Endothelial cell of umbilical vein (primary cell): ENCODE results near the gene LRP1B. TPM values are rescaled to one million over a fixed set of nuclear protein-coding genes. Genes with fewer than 3 reads are reported as not detected.

Experiments used
- BruUV-seq: library from RNA; stranded (reverse); fragments of 400-500 nt; replicated peaks from 2 replicates; lab custom pipeline; 2021; lab: Mats Ljungman, UMichigan
- CTCF ChIA-PET: fragments of 300-600, 350-600 bp; sonication (Branson Sonifier 250); formaldehyde crosslinking; loops from one replicate; lab custom pipeline; 2021; ENCODE audit warnings: antibody characterized with exemption, inconsistent platforms; lab: Charles Lee
- POLR2A ChIA-PET: fragments of 300-600, 350-600 bp; sonication (Branson Sonifier 250); formaldehyde crosslinking; loops from one replicate; lab custom pipeline; 2021; ENCODE audit warnings: antibody characterized with exemption, inconsistent platforms; lab: Charles Lee
- DNase-seq: peaks from one replicate; pipeline ENCODE4 v3.0.0-alpha.2; 2011; ENCODE audit warnings: low read depth, low spot score
- FAIRE-seq: peaks from 2 replicates; lab custom pipeline; 2011; peaks lifted over from hg19 to GRCh38; lab: Jason Lieb, UNC
- H2AFZ ChIP-seq: 2 replicates; pipeline ENCODE4 v1.6.0; 2012; ENCODE audit warnings: low read depth, low read length, control low read depth, inconsistent platforms
- H3K27ac ChIP-seq: 2 replicates; pipeline ENCODE4 v1.5.1; 2011; ENCODE audit warnings: low read depth, mild to moderate bottlenecking, control low read depth, low read length, moderate library complexity; ENCODE audit not compliant: insufficient read depth
- H3K27me3 ChIP-seq, 2 experiments: 2 replicates each; pipeline versions ENCODE4 v1.6.0 to v1.6.1; 2011; ENCODE audit warnings: low read length in 2 of 2, mixed read lengths in 1 of 2; ENCODE audit not compliant: control insufficient read depth in 2 of 2, insufficient read depth in 2 of 2
- H3K36me3 ChIP-seq, 2 experiments: 2 replicates in 1 of 2; 3 replicates in 1 of 2; pipeline ENCODE4 v1.5.1; 2011; ENCODE audit warnings: low read length in 2 of 2, mild to moderate bottlenecking in 1 of 2, moderate library complexity in 1 of 2; ENCODE audit not compliant: control insufficient read depth in 2 of 2, insufficient read depth in 2 of 2; ENCODE audit errors: extremely low read depth in 1 of 2
- H3K4me1 ChIP-seq: 3 replicates; pipeline ENCODE4 v1.5.1; 2011; ENCODE audit warnings: mild to moderate bottlenecking, low read length; ENCODE audit not compliant: control insufficient read depth, insufficient read depth; ENCODE audit errors: extremely low read depth
- H3K4me2 ChIP-seq: 2 replicates; pipeline ENCODE4 v1.6.1; 2011; ENCODE audit warnings: low read length, control low read depth, mixed read lengths; ENCODE audit not compliant: insufficient read depth
- H3K4me3 ChIP-seq, 3 experiments: fragments of 200-600 bp in 1 of 3; sonication (generic), shearing (Covaris generic) in 1 of 3; replicated peaks in 1 of 3; 2 replicates each; pipeline ENCODE4 v1.5.1; 2011 to 2016; ENCODE audit warnings: control low read depth in 3 of 3, low read length in 3 of 3, mild to moderate bottlenecking in 2 of 3, inconsistent platforms in 1 of 3, low read depth in 1 of 3, moderate library complexity in 1 of 3; ENCODE audit not compliant: insufficient read depth in 1 of 3
- H3K79me2 ChIP-seq: 2 replicates; pipeline ENCODE4 v1.6.0; 2012; ENCODE audit warnings: low read length, inconsistent platforms; ENCODE audit not compliant: control insufficient read depth, insufficient read depth
- H3K9ac ChIP-seq: replicated peaks from 2 replicates; pipeline ENCODE3; 2011; ENCODE audit warnings: low read length, control low read depth; ENCODE audit not compliant: insufficient read depth; ENCODE audit errors: extremely low read depth
- H3K9me1 ChIP-seq: replicated peaks from 3 replicates; pipeline ENCODE4 v1.6.0; 2011; ENCODE audit warnings: mild to moderate bottlenecking, low read length; ENCODE audit not compliant: control insufficient read depth, insufficient read depth; ENCODE audit errors: extremely low read depth
- H3K9me3 ChIP-seq: replicated peaks from 2 replicates; pipeline ENCODE4 v1.5.1; 2012; ENCODE audit warnings: low read length, inconsistent platforms; ENCODE audit not compliant: control insufficient read depth, insufficient read depth
- H4K20me1 ChIP-seq: replicated peaks from 2 replicates; pipeline ENCODE3; 2011; ENCODE audit warnings: mild to moderate bottlenecking, low read length; ENCODE audit not compliant: control insufficient read depth, insufficient read depth; ENCODE audit errors: extremely low read depth
- EZH2 ChIP-seq: IDR thresholded peaks from 2 replicates; pipeline ENCODE4 v1.6.1; 2012; ENCODE audit warnings: borderline replicate concordance, low read depth, mild to moderate bottlenecking, moderate library complexity, low read length, inconsistent platforms; ENCODE audit not compliant: severe bottlenecking
- FOS ChIP-seq: IDR thresholded peaks from 2 replicates; pipeline ENCODE4 v1.6.1; 2011; ENCODE audit warnings: mild to moderate bottlenecking, low read length, moderate library complexity, borderline replicate concordance; ENCODE audit not compliant: insufficient read depth
- GATA2 ChIP-seq: IDR thresholded peaks from 2 replicates; pipeline ENCODE4 v1.7.0; 2011; ENCODE audit warnings: low read depth, mild to moderate bottlenecking, moderate library complexity, mixed read lengths, low read length; ENCODE audit not compliant: insufficient read length, insufficient read depth
- JUN ChIP-seq: IDR thresholded peaks from 2 replicates; pipeline ENCODE4 v1.6.1; 2011; ENCODE audit warnings: borderline replicate concordance, low read depth; ENCODE audit not compliant: insufficient read length, insufficient read depth
- MYC ChIP-seq: IDR thresholded peaks from one replicate; pipeline ENCODE4 v1.6.1; 2011; ENCODE audit warnings: mild to moderate bottlenecking, low read depth, low read length
- POLR2A ChIP-seq: IDR thresholded peaks from 2 replicates; pipeline ENCODE4 v1.6.1; 2012; ENCODE audit warnings: low read depth, mild to moderate bottlenecking, control low read depth, low read length
- POLR2AphosphoS5 ChIP-seq: IDR thresholded peaks from 2 replicates; pipeline ENCODE4 v1.6.1; 2012; ENCODE audit warnings: low read depth, mild to moderate bottlenecking, control low read depth, low read length, moderate library complexity; ENCODE audit not compliant: insufficient read depth
- dilution Hi-C: fragments of 300-500 bp; cut with MboI; formaldehyde crosslinking; loops from one replicate; pipeline ENCODE4 v1.15.0; 2019; ENCODE audit warnings: low sequenced_read_pairs; ENCODE audit not compliant: extremely low pct_ligation_motif_present
- intact Hi-C: fragments of 100-400 bp; cut with micrococcal nuclease; formaldehyde crosslinking; loops from one replicate; pipeline ENCODE4 v1.10.0; 2022
- polyA plus RNA-seq, 4 experiments: library from polyadenylated mRNA; depleted of rRNA in 3 of 4; stranded (reverse) in 3 of 4; unstranded in 1 of 4; fragments of >200 nt; gene quantifications; 2 replicates each; pipeline versions ENCODE4 v1.2.1 to v1.2.3, GENCODE V29; 2011 to 2012; ENCODE audit warnings: missing spikeins in 1 of 4
- total RNA-seq: library from RNA; stranded (reverse); gene quantifications from 2 replicates; pipeline ENCODE4 v1.2.3, GENCODE V29; 2021
- TF ChIP-seq, protein P1 (sequence below), 2 donors: IDR thresholded peaks; 1 replicate in 1 of 2; 2 replicates in 1 of 2; pipeline ENCODE4 v1.5.1; 2011; ENCODE audit warnings: low read length in 2 of 2, mild to moderate bottlenecking in 2 of 2, moderate library complexity in 2 of 2, control low read depth in 1 of 2, inconsistent platforms in 1 of 2, low read depth in 1 of 2; ENCODE audit not compliant: insufficient read depth in 1 of 2; ENCODE audit errors: extremely low read depth in 1 of 2
- TF ChIP-seq, protein P2 (sequence below): IDR thresholded peaks from 2 replicates; pipeline ENCODE4 v1.6.1; 2011; ENCODE audit not compliant: insufficient read depth, insufficient read length

The LRP1B gene
- total and polyA plus RNA-seq, 2 donors (not counting 3 experiments of a cell fraction or from before 2014, with no cell fraction given), result 0.03 to 0.07 TPM

DNA sequence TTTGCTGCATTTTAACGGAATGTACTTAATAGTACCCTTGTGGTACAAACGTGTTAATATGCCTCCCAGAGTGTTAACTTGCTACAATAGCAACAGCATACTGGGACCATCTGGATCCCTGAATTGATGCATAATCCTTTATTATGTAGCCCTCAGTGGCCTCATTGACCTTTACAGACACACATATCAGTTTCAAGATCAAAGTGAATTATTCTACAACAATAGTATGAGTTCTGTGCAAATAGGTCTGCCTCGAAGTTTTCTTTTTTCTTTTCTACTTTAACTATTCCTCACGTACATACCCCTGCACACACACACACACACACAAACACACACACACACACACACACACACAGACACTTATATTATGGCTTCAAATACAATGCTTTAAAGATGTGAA, 1622.1 kb downstream of the LRP1B start:
- H4K20me1 ChIP-seq, result no peaks in the 10 kb centered on the region
- H3K27me3 ChIP-seq, result no peaks in the 10 kb centered on the region
- no peak overlapping the region for H2AFZ ChIP-seq
- H3K4me2 ChIP-seq, result no peak overlapping the region
- no peak overlapping the region for H3K4me3 ChIP-seq
- DNase-seq, result no peak
- BruUV-seq, result no TSS peak
- FAIRE-seq, result no peak
- no peaks in the 10 kb centered on the region for H3K4me1 ChIP-seq
- CTCF ChIA-PET, result no interaction called here
- H3K27ac ChIP-seq, result no peak overlapping the region
- no peak overlapping the region for H3K9ac ChIP-seq
- no peaks in the 10 kb centered on the region for H3K36me3 ChIP-seq
- H3K9me3 ChIP-seq, result no peaks in the 10 kb centered on the region
- TF ChIP-seq MYC (no peak), POLR2AphosphoS5 (no peak), POLR2A (no peak), EZH2 (no peak), GATA2 (no peak), FOS (no peak), JUN (no peak)
- TF ChIP-seq, protein P1, sequence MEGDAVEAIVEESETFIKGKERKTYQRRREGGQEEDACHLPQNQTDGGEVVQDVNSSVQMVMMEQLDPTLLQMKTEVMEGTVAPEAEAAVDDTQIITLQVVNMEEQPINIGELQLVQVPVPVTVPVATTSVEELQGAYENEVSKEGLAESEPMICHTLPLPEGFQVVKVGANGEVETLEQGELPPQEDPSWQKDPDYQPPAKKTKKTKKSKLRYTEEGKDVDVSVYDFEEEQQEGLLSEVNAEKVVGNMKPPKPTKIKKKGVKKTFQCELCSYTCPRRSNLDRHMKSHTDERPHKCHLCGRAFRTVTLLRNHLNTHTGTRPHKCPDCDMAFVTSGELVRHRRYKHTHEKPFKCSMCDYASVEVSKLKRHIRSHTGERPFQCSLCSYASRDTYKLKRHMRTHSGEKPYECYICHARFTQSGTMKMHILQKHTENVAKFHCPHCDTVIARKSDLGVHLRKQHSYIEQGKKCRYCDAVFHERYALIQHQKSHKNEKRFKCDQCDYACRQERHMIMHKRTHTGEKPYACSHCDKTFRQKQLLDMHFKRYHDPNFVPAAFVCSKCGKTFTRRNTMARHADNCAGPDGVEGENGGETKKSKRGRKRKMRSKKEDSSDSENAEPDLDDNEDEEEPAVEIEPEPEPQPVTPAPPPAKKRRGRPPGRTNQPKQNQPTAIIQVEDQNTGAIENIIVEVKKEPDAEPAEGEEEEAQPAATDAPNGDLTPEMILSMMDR (IDR thresholded peaks at IDR 0.05; ENCODE audit: extremely low read depth in 1 of 2, insufficient read depth in 1 of 2, low read depth in 1 of 2, low read length in 2 of 2), result no peak
- TF ChIP-seq, protein P2, sequence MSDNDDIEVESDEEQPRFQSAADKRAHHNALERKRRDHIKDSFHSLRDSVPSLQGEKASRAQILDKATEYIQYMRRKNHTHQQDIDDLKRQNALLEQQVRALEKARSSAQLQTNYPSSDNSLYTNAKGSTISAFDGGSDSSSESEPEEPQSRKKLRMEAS, result no peak
- no peaks in the 10 kb centered on the region for H3K79me2 ChIP-seq
- POLR2A ChIA-PET, result no interaction called here
- dilution Hi-C loops, result no loop called here
- no peaks in the 10 kb centered on the region for H3K9me1 ChIP-seq
- intact Hi-C loops, result no loop called here
